Right hindlimb (tissue), 1 donor: ENCODE results near the gene RPS25.
"Not testable (repeated sequence)": the region's sequence is repeated elsewhere in the genome, so short reads cannot be mapped to it uniquely, and the experiment has no call there.

Experiments
- DNase-seq: peaks from one replicate; pipeline ENCODE4 v3.0.0-alpha.2; 2018

RPS25 gene

GRCh38 chr11:119014209-119014924, 3.8 kb downstream of the RPS25 start:
- no peak for DNase-seq

- DNase-seq, result no peak
Observed at GRCh38 chr11:119012629-119013170, 5.4 kb downstream of the RPS25 start.

- no peak for DNase-seq
Observed at GRCh38 chr11:119011476-119012053, 6.6 kb downstream of the RPS25 start.

GRCh38 chr11:119006656-119007055, 11.5 kb downstream of the RPS25 start:
- no peak for DNase-seq

GRCh38 chr11:119000906-119001305, 17.2 kb downstream of the RPS25 start:
- DNase-seq, result no peak

GRCh38 chr11:118998822-118999221, 19.3 kb downstream of the RPS25 start:
- no peak for DNase-seq

- no peak for DNase-seq
Observed at GRCh38 chr11:118998388-118998717, 19.8 kb downstream of the RPS25 start.

GRCh38 chr11:118997627-118998387, 20.3 kb downstream of the RPS25 start, which contains the start of gene CENATAC:
Gene CENATAC (plus strand): TSS chr11:118998138. CDS start chr11:118998198, 60 bp downstream.
- DNase-seq, result peak; percentile 94

GRCh38 chr11:118996926-118997626, 21.1 kb downstream of the RPS25 start:
- no peak for DNase-seq

GRCh38 chr11:118991486-118992038, 26.6 kb downstream of the RPS25 start:
- DNase-seq, result not testable (repeated sequence)

GRCh38 chr11:118988280-118988679, 29.9 kb downstream of the RPS25 start:
- DNase-seq, result no peak

- DNase-seq, result no peak
Observed at GRCh38 chr11:118984825-118985224, 33.3 kb downstream of the RPS25 start.

GRCh38 chr11:118984337-118984736, 33.8 kb downstream of the RPS25 start:
- not testable (repeated sequence) for DNase-seq

- peak; percentile 51 for DNase-seq
Observed at GRCh38 chr11:118980191-118980881, 37.8 kb downstream of the RPS25 start.

- DNase-seq, result no peak
Observed at GRCh38 chr11:118979434-118979833, 38.7 kb downstream of the RPS25 start.

GRCh38 chr11:118975771-118976709, 42.1 kb downstream of the RPS25 start:
- no peak for DNase-seq

GRCh38 chr11:118973985-118974384, 44.2 kb downstream of the RPS25 start:
- no peak for DNase-seq

GRCh38 chr11:118971646-118972045, 46.5 kb downstream of the RPS25 start, which contains the start of gene FOXR1:
Gene FOXR1 (plus strand): TSS chr11:118971761. CDS start chr11:118971932, 171 bp downstream.
- no peak for DNase-seq

- not testable (repeated sequence) for DNase-seq
Observed at GRCh38 chr11:118969508-118969907, 48.6 kb downstream of the RPS25 start.
